Endothelial cell of umbilical vein (primary cell): ENCODE results near the gene KRTAP4-9. TPM values are rescaled to one million over a fixed set of nuclear protein-coding genes. Genes with fewer than 3 reads are reported as not detected.

ENCODE experiments used
- BruUV-seq: library from RNA; stranded (reverse); fragments of 400-500 nt; replicated peaks from 2 replicates; lab custom pipeline; 2021; lab: Mats Ljungman, UMichigan
- CTCF ChIA-PET: fragments of 300-600, 350-600 bp; sonication (Branson Sonifier 250); formaldehyde crosslinking; loops from one replicate; lab custom pipeline; 2021; ENCODE audit warnings: antibody characterized with exemption, inconsistent platforms; lab: Charles Lee
- POLR2A ChIA-PET: fragments of 300-600, 350-600 bp; sonication (Branson Sonifier 250); formaldehyde crosslinking; loops from one replicate; lab custom pipeline; 2021; ENCODE audit warnings: antibody characterized with exemption, inconsistent platforms; lab: Charles Lee
- DNase-seq: peaks from one replicate; pipeline ENCODE4 v3.0.0-alpha.2; 2011; ENCODE audit warnings: low read depth, low spot score
- FAIRE-seq: peaks from 2 replicates; lab custom pipeline; 2011; peaks lifted over from hg19 to GRCh38; lab: Jason Lieb, UNC
- H2AFZ ChIP-seq: 2 replicates; pipeline ENCODE4 v1.6.0; 2012; ENCODE audit warnings: low read depth, low read length, control low read depth, inconsistent platforms
- H3K27ac ChIP-seq: 2 replicates; pipeline ENCODE4 v1.5.1; 2011; ENCODE audit warnings: low read depth, mild to moderate bottlenecking, control low read depth, low read length, moderate library complexity; ENCODE audit not compliant: insufficient read depth
- H3K27me3 ChIP-seq, 2 experiments: 2 replicates each; pipeline versions ENCODE4 v1.6.0 to v1.6.1; 2011; ENCODE audit warnings: low read length in 2 of 2, mixed read lengths in 1 of 2; ENCODE audit not compliant: control insufficient read depth in 2 of 2, insufficient read depth in 2 of 2
- H3K36me3 ChIP-seq, 2 experiments: 2 replicates in 1 of 2; 3 replicates in 1 of 2; pipeline ENCODE4 v1.5.1; 2011; ENCODE audit warnings: low read length in 2 of 2, mild to moderate bottlenecking in 1 of 2, moderate library complexity in 1 of 2; ENCODE audit not compliant: control insufficient read depth in 2 of 2, insufficient read depth in 2 of 2; ENCODE audit errors: extremely low read depth in 1 of 2
- H3K4me1 ChIP-seq: 3 replicates; pipeline ENCODE4 v1.5.1; 2011; ENCODE audit warnings: mild to moderate bottlenecking, low read length; ENCODE audit not compliant: control insufficient read depth, insufficient read depth; ENCODE audit errors: extremely low read depth
- H3K4me2 ChIP-seq: 2 replicates; pipeline ENCODE4 v1.6.1; 2011; ENCODE audit warnings: low read length, control low read depth, mixed read lengths; ENCODE audit not compliant: insufficient read depth
- H3K4me3 ChIP-seq, 3 experiments: fragments of 200-600 bp in 1 of 3; sonication (generic), shearing (Covaris generic) in 1 of 3; replicated peaks in 1 of 3; 2 replicates each; pipeline ENCODE4 v1.5.1; 2011 to 2016; ENCODE audit warnings: control low read depth in 3 of 3, low read length in 3 of 3, mild to moderate bottlenecking in 2 of 3, inconsistent platforms in 1 of 3, low read depth in 1 of 3, moderate library complexity in 1 of 3; ENCODE audit not compliant: insufficient read depth in 1 of 3
- H3K79me2 ChIP-seq: 2 replicates; pipeline ENCODE4 v1.6.0; 2012; ENCODE audit warnings: low read length, inconsistent platforms; ENCODE audit not compliant: control insufficient read depth, insufficient read depth
- H3K9ac ChIP-seq: replicated peaks from 2 replicates; pipeline ENCODE3; 2011; ENCODE audit warnings: low read length, control low read depth; ENCODE audit not compliant: insufficient read depth; ENCODE audit errors: extremely low read depth
- H3K9me1 ChIP-seq: replicated peaks from 3 replicates; pipeline ENCODE4 v1.6.0; 2011; ENCODE audit warnings: mild to moderate bottlenecking, low read length; ENCODE audit not compliant: control insufficient read depth, insufficient read depth; ENCODE audit errors: extremely low read depth
- H3K9me3 ChIP-seq: replicated peaks from 2 replicates; pipeline ENCODE4 v1.5.1; 2012; ENCODE audit warnings: low read length, inconsistent platforms; ENCODE audit not compliant: control insufficient read depth, insufficient read depth
- H4K20me1 ChIP-seq: replicated peaks from 2 replicates; pipeline ENCODE3; 2011; ENCODE audit warnings: mild to moderate bottlenecking, low read length; ENCODE audit not compliant: control insufficient read depth, insufficient read depth; ENCODE audit errors: extremely low read depth
- CTCF ChIP-seq, 2 donors: IDR thresholded peaks; 1 replicate in 1 of 2; 2 replicates in 1 of 2; pipeline ENCODE4 v1.5.1; 2011; ENCODE audit warnings: low read length in 2 of 2, mild to moderate bottlenecking in 2 of 2, moderate library complexity in 2 of 2, control low read depth in 1 of 2, inconsistent platforms in 1 of 2, low read depth in 1 of 2; ENCODE audit not compliant: insufficient read depth in 1 of 2; ENCODE audit errors: extremely low read depth in 1 of 2
- EZH2 ChIP-seq: IDR thresholded peaks from 2 replicates; pipeline ENCODE4 v1.6.1; 2012; ENCODE audit warnings: borderline replicate concordance, low read depth, mild to moderate bottlenecking, moderate library complexity, low read length, inconsistent platforms; ENCODE audit not compliant: severe bottlenecking
- FOS ChIP-seq: IDR thresholded peaks from 2 replicates; pipeline ENCODE4 v1.6.1; 2011; ENCODE audit warnings: mild to moderate bottlenecking, low read length, moderate library complexity, borderline replicate concordance; ENCODE audit not compliant: insufficient read depth
- GATA2 ChIP-seq: IDR thresholded peaks from 2 replicates; pipeline ENCODE4 v1.7.0; 2011; ENCODE audit warnings: low read depth, mild to moderate bottlenecking, moderate library complexity, mixed read lengths, low read length; ENCODE audit not compliant: insufficient read length, insufficient read depth
- JUN ChIP-seq: IDR thresholded peaks from 2 replicates; pipeline ENCODE4 v1.6.1; 2011; ENCODE audit warnings: borderline replicate concordance, low read depth; ENCODE audit not compliant: insufficient read length, insufficient read depth
- MAX ChIP-seq: IDR thresholded peaks from 2 replicates; pipeline ENCODE4 v1.6.1; 2011; ENCODE audit not compliant: insufficient read depth, insufficient read length
- MYC ChIP-seq: IDR thresholded peaks from one replicate; pipeline ENCODE4 v1.6.1; 2011; ENCODE audit warnings: mild to moderate bottlenecking, low read depth, low read length
- POLR2A ChIP-seq: IDR thresholded peaks from 2 replicates; pipeline ENCODE4 v1.6.1; 2012; ENCODE audit warnings: low read depth, mild to moderate bottlenecking, control low read depth, low read length
- POLR2AphosphoS5 ChIP-seq: IDR thresholded peaks from 2 replicates; pipeline ENCODE4 v1.6.1; 2012; ENCODE audit warnings: low read depth, mild to moderate bottlenecking, control low read depth, low read length, moderate library complexity; ENCODE audit not compliant: insufficient read depth
- dilution Hi-C: fragments of 300-500 bp; cut with MboI; formaldehyde crosslinking; loops from one replicate; pipeline ENCODE4 v1.15.0; 2019; ENCODE audit warnings: low sequenced_read_pairs; ENCODE audit not compliant: extremely low pct_ligation_motif_present
- intact Hi-C: fragments of 100-400 bp; cut with micrococcal nuclease; formaldehyde crosslinking; loops from one replicate; pipeline ENCODE4 v1.10.0; 2022
- polyA plus RNA-seq, 4 experiments: library from polyadenylated mRNA; depleted of rRNA in 3 of 4; stranded (reverse) in 3 of 4; unstranded in 1 of 4; fragments of >200 nt; gene quantifications; 2 replicates each; pipeline versions ENCODE4 v1.2.1 to v1.2.3, GENCODE V29; 2011 to 2012; ENCODE audit warnings: missing spikeins in 1 of 4
- total RNA-seq: library from RNA; stranded (reverse); gene quantifications from 2 replicates; pipeline ENCODE4 v1.2.3, GENCODE V29; 2021

The KRTAP4-9 gene
- total and polyA plus RNA-seq, 2 donors (not counting 3 experiments of a cell fraction or from before 2014, with no cell fraction given) = not detected

- no peaks in the 10 kb centered on the region for H3K4me1 ChIP-seq
- no peak overlapping the region for H3K4me2 ChIP-seq
- no peaks in the 10 kb centered on the region for H3K9me1 ChIP-seq
- FAIRE-seq = no peak
- H3K27ac ChIP-seq = no peak overlapping the region
- intact Hi-C loops = no loop called here
- ChIA-PET POLR2A (no interaction called here), CTCF (no interaction called here)
- no peak overlapping the region for H3K9ac ChIP-seq
- no peak overlapping the region for H3K4me3 ChIP-seq
- dilution Hi-C loops = no loop called here
- no peak for DNase-seq
- no peaks in the 10 kb centered on the region for H4K20me1 ChIP-seq
- H3K36me3 ChIP-seq = no peaks in the 10 kb centered on the region
- H3K9me3 ChIP-seq = no peaks in the 10 kb centered on the region
- H3K79me2 ChIP-seq = no peaks in the 10 kb centered on the region
- H3K27me3 ChIP-seq = no peaks in the 10 kb centered on the region
- no TSS peak for BruUV-seq
- no peak overlapping the region for H2AFZ ChIP-seq
- TF ChIP-seq GATA2 = no peak
- no peak for TF ChIP-seq POLR2A
- TF ChIP-seq EZH2 = no peak
- no peak for TF ChIP-seq POLR2AphosphoS5
- TF ChIP-seq MYC = no peak
- no peak for TF ChIP-seq JUN
- TF ChIP-seq FOS = no peak
- no peak for TF ChIP-seq CTCF (IDR thresholded peaks at IDR 0.05; ENCODE audit: extremely low read depth in 1 of 2, insufficient read depth in 1 of 2, low read depth in 1 of 2, low read length in 2 of 2)
- TF ChIP-seq MAX = no peak
Observed at GRCh38 chr17:41069031-41069430, 36.2 kb upstream of the KRTAP4-9 start.
